DND-41 (cell line): ENCODE results near the gene DLGAP4.

Source experiments
- EZH2 ChIP-seq: IDR thresholded peaks from 3 replicates; pipeline ENCODE4 v1.6.1; 2012; ENCODE audit warnings: borderline replicate concordance, low read depth, mild to moderate bottlenecking, moderate library complexity, low read length, inconsistent platforms; ENCODE audit not compliant: severe bottlenecking
- TF ChIP-seq, protein P1 (sequence below): IDR thresholded peaks from 2 replicates; pipeline ENCODE4 v1.5.1; 2012; ENCODE audit warnings: borderline replicate concordance, low read length, moderate library complexity, mild to moderate bottlenecking; ENCODE audit not compliant: poor library complexity, severe bottlenecking; ENCODE audit errors: extremely low read depth

GRCh38 chr20:36528176-36528874, 222.2 kb downstream of the DLGAP4 start:
- TF ChIP-seq, protein P1, sequence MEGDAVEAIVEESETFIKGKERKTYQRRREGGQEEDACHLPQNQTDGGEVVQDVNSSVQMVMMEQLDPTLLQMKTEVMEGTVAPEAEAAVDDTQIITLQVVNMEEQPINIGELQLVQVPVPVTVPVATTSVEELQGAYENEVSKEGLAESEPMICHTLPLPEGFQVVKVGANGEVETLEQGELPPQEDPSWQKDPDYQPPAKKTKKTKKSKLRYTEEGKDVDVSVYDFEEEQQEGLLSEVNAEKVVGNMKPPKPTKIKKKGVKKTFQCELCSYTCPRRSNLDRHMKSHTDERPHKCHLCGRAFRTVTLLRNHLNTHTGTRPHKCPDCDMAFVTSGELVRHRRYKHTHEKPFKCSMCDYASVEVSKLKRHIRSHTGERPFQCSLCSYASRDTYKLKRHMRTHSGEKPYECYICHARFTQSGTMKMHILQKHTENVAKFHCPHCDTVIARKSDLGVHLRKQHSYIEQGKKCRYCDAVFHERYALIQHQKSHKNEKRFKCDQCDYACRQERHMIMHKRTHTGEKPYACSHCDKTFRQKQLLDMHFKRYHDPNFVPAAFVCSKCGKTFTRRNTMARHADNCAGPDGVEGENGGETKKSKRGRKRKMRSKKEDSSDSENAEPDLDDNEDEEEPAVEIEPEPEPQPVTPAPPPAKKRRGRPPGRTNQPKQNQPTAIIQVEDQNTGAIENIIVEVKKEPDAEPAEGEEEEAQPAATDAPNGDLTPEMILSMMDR: no peak
- TF ChIP-seq EZH2: no peak
